HG02623 (cell line): ENCODE measurements around the gene UBE2J2.

ENCODE experiments used
- ATAC-seq: cut with Tn5 transposase; IDR thresholded peaks from one replicate; pipeline ENCODE4 v1.9.1; 2021; ENCODE audit warnings: moderate library complexity; ENCODE audit not compliant: unreplicated experiment

Gene UBE2J2

GRCh38 chr1:1241588-1242219, 31.9 kb downstream of the UBE2J2 start:
- ATAC-seq, result no peak

- no peak for ATAC-seq
Observed at GRCh38 chr1:1240822-1241587, 32.6 kb downstream of the UBE2J2 start.

- ATAC-seq, result no peak
Observed at GRCh38 chr1:1240348-1240732, 33.3 kb downstream of the UBE2J2 start.

GRCh38 chr1:1239614-1240347, 33.9 kb downstream of the UBE2J2 start:
- ATAC-seq, result no peak

GRCh38 chr1:1239227-1239613, 34.4 kb downstream of the UBE2J2 start:
- no peak for ATAC-seq

GRCh38 chr1:1238702-1239178, 34.9 kb downstream of the UBE2J2 start:
- ATAC-seq, result no peak

GRCh38 chr1:1237874-1238701, 35.6 kb downstream of the UBE2J2 start:
- no peak for ATAC-seq

- ATAC-seq, result no peak
Observed at GRCh38 chr1:1236945-1237873, 36.4 kb downstream of the UBE2J2 start.

GRCh38 chr1:1236176-1236763, 37.4 kb downstream of the UBE2J2 start:
- no peak for ATAC-seq

- no peak for ATAC-seq
Observed at GRCh38 chr1:1235016-1235744, 38.5 kb downstream of the UBE2J2 start.

GRCh38 chr1:1234180-1234808, 39.4 kb downstream of the UBE2J2 start:
- ATAC-seq, result no peak

GRCh38 chr1:1233567-1233892, 40.1 kb downstream of the UBE2J2 start:
- no peak for ATAC-seq

GRCh38 chr1:1232796-1233566, 40.7 kb downstream of the UBE2J2 start:
- no peak for ATAC-seq

GRCh38 chr1:1232208-1232795, 41.4 kb downstream of the UBE2J2 start, which contains the start of gene B3GALT6:
B3GALT6 (plus strand) TSS chr1:1232237; CDS start chr1:1232279, 42 bp downstream.
- ATAC-seq, result no peak

- ATAC-seq, result peak; percentile 85
Observed at GRCh38 chr1:1231400-1232207, 42.0 kb downstream of the UBE2J2 start, which contains the start of gene SDF4. SDF4 (minus strand) TSS chr1:1232001; CDS start chr1:1228772, 3,229 bp downstream.

GRCh38 chr1:1230656-1231399, 42.8 kb downstream of the UBE2J2 start:
- no peak for ATAC-seq
